DMS 273 (cell line): ENCODE measurements around the gene IMPACT.

Source experiments
- DNase-seq: peaks from one replicate; lab custom pipeline; 2025; ENCODE audit not compliant: unreplicated experiment; lab: John Stamatoyannopoulos, UW

The IMPACT gene

DNA sequence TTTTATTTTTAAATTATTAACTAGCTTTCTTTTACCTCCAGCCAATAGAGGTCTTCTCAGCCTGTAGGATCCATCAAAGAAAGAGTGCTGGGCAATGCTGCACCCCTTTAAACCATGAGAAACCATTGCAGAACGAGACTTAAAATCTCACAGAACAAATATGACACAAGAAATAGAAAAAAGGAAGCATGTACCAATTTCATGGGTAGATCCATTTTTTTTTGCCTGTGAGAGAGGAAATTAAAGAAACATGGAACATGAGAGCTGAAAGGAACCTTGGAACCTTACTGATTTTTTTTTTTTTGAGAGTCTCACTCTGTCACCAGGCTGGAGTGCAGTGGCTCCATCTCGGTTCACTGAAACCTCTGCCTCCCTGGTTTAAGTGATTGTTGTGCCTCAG lies 47.9 kb downstream of the IMPACT start:
- no peak for DNase-seq

DNA sequence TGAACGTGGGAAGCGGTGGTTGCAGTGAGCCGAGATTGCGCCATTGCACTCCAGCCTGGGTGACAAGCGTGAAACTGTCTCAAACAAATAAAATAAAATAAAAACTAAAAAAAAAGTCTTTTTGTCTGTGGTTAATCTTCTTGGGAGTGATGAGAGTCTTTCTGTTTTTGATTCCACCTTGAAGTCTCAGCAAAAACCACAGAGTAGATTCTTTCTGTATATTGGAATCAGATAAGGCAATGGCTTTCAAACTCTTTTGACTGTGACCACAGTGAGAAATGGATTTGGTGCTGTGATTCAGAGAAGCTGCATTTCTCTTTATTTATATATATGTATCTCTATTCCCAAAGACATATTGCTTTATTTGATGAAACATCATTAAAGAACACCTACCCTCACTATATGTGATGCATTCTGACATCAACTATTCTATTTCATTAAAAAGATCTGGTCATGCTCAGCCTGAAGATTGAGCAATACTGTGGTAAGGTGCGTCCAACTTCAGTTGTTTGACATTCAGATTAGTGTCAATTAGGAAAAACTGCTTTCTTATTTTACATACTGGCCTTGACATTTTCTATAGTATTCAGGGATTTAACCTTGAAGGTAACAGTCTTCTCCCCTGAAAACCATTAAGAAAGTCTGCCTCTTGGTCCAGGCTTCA lies 49.6 kb downstream of the IMPACT start:
- DNase-seq, result no peak

GRCh38 chr18:24479371-24479770 lies 52.9 kb downstream of the IMPACT start:
- no peak for DNase-seq

DNA sequence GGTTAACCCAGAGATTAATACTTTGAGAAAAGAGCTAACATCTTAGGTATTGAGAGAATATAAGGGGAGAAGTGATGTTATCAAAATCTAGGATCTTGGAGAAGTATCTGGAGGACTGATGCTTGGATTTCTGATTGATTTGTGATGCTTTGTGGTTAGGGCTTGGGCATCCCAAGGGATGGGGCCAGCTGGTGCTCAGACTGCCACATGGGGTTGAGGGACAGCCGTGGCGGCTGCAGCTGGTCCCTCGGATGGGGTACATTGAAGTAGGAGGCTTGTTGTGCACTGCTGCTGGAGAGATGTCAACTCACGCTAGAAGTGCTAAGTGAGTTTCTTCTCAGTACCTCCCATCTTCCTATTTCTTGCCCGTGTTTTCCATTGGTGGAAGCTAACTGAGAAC lies 56.4 kb downstream of the IMPACT start:
- no peak for DNase-seq

DNA sequence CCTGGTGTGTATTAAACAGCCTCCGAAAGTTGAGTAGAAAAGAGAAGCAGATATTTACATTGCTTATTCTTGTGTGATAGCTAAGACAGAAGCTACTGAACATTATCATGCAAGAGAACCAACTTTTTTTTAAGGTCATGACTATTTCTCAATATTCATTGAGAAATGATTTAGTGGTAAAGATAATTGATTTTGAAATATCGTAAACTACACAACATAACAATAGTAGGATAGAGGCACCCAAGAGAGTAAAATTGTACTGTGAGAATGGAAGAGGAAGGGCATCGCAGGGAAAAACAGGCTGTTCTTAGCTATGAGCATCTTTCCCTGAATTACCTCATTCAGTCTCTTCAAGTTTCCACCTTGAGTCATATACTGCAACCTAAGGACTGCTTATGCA lies 59.2 kb downstream of the IMPACT start:
- DNase-seq, result no peak

GRCh38 chr18:24486684-24487083 lies 60.2 kb downstream of the IMPACT start:
- DNase-seq, result no peak

DNA sequence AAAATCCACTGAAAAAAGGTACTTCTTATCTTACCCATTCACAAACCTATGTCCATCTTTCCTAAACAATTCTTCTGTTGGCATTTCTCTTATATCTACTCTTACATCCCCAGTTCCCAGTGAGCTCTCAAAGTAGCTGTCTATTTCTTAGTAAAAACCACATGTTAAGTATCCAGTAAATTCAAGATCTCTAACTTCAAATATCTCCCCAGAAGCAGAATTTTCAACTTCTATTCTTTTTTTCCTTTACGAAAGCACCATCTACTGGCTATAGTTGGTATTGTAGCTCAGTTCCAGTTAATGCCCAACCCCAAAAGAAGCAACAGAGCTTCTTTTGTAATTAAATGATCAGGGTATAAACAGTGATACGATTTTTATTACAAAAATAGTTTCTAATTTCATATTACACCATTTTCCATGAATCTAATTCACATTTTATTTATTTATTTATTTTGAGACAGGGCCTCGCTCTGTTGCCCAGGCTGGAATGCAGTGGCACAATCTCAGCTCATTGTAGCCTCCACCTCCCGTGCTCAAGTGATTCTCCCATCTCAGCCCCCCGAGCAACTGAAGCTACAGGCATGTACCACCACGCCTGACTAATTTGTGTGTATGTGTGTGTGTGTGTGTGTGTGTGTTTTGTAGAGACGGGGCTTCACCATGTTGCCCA lies 62.5 kb downstream of the IMPACT start:
- DNase-seq, result peak; percentile 76

- DNase-seq, result peak; percentile 18
These were observed 64.1 kb downstream of the IMPACT start for GRCh38 chr18:24490539-24490938.

GRCh38 chr18:24491927-24492834 lies 65.7 kb downstream of the IMPACT start:
- no peak for DNase-seq

DNA sequence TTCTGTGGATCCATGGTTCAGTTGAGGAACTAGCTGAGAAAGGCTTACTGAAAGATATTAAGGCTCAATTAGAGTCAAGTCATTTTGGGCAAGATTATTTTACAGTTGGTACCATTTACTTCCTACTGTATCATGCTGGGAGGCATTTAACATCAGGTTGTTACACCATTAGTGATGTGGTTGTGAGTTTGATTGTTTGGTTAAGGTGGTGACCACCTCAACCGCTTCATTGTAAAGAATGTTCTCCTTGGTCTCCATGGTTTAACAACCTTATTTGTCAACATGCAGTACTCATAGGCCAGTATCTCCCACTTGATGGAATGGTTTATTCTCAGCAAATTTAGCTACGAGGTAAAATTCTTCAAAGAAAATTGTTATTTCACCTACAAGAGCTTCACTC lies 68.1 kb downstream of the IMPACT start:
- DNase-seq, result no peak

DNA sequence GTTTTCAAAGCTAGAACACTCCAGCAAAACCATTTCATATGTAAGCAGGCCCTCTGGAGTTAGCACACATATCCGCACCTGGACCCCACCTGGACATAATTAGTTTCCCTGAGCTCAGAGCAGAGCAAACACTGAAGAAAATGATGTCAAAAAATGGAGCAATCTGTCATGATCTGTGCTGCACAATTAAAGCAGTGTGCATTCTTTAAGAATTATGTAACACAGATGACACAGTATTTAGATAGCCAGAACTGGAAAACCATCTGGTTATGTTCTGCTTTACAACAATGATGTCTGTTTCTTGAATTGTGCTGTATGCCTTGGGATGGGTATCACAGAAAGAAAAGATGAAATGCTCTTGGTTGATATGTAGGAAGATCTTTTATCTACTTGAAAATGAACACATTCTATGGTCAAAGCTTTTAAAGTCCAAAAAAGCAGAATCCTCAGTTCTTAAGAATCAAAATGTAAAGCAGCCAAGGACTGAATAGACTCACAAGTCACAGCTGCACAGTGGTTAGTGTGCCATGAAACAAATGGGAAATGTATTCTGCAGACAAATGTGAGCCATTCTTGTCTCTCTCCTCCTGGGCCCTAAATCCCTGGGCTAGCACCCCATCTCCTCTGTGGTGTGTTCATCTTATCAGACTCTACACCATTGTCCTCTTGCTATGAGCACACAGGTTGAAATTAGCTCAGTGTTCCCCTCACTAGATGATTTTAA lies 70.7 kb downstream of the IMPACT start:
- DNase-seq, result peak; percentile 35

GRCh38 chr18:24499814-24500213 lies 73.3 kb downstream of the IMPACT start:
- no peak for DNase-seq

DNA sequence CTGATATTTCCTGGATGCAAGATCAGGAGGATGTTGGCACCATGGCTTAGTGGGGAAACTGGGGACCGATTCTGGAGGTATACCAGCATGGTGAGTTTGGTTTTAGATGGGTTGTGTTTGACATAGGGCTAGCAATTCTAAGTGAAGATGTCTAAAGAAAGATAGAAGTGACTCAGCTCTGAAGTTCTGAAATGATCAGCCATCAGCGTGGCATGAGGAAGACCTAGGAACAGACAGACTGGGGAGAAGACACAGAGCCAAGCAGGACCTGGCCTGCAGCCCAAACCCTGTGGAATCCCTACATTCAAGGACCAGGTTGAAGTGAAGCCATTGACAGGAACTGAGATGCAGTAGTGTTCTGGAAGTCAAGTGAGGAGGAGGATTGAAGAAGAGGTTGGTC lies 73.7 kb downstream of the IMPACT start:
- DNase-seq, result no peak

GRCh38 chr18:24500766-24501165 lies 74.3 kb downstream of the IMPACT start:
- no peak for DNase-seq

DNA sequence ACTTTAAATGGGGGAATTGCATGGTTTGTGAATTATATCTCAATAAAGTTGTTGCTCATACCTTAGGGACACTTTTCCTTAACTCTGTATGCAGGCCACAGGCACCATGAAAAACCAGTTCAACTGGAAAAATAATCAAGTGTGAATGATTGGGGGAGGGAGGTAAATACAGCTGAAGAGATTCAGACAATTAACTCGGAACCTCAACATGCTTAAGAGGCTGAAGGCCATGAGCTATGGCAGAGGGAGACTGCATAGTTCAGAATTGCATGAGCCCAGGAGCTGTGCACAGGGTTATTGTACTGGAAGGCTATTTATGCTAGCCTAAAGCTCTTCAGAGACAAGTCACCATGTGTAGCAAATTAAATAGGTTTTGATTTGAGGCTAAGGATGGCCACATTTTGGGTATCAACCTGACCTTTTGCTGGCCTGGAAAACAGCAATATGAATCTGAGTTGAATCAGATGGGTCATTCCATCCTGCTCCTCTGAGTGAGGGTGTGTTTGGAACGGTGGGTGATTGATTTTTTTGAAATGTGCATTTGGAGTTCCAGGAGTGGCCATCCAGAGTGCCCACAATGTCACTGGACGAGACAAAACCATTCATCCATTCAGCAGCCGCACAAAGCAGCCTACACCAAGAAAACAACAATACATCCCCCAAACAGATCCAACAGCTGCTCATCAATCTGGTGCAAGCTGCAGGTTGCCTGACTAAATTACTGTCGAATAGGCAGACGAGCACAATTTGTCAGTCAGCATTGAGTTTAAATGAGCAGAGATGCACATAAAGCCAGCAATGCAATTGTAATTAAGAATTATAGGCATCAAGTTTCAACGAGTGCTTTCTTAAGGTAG lies 76.4 kb downstream of the IMPACT start:
- DNase-seq, result peak; percentile 42
